ENCODE measurements around the gene SLC22A13. TPM values are rescaled to one million over a fixed set of nuclear protein-coding genes. Genes with fewer than 3 reads are reported as not detected.
A peak's percentile ranks its signal among the peaks of the same experiment; 100 is the strongest.

SLC22A13 gene
- total and polyA plus RNA-seq, 2 of the 4 experiments (the other 2 are of a cell fraction) = under 0.01 to 0.22 TPM

DNA sequence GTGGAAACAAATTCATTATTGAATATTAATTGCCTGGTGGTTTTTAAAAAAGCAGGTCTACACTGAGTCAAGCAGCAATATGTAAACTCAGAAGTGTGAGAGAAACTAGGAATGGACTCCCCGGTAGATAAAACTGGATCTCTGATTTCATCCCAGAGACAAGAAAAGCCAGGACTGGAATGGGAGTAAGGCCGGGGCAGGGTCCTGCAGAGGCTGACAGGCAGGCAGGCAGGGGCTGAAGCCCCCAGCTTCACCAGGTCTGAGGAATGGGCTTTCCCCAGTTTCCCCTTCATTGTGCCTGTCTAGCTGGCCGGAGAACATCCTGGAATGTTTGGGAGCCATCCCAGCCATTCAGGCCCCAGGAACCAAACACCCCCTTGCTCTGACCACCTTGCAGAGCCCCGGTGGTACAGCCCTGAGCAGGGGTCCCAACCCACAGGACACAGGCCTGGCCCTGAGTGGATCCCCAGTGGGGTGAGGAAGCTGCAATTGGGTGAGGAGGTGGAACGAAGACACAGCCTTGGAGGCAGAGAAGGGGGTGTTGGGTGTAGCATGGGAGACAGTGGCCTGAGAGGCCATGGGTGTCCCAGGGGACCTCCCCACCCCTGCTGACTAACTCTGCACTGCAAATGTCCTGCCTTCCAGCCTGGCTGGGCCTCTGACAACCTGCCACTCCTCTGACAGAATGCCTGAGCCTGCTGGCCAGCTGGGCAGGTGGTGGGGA is 49.3 kb downstream of the SLC22A13 start:
- no peak overlapping the region for H3K4ac ChIP-seq (ENCODE audit: low read depth, low read length)
- dilution Hi-C loops (cut with HindIII; ENCODE audit: low sequenced_read_pairs, unreplicated experiment) = no loop called here
- H3K27ac ChIP-seq (ENCODE audit: insufficient read depth, low read length) = no peak overlapping the region
- in situ Hi-C loops (cut with MboI; ENCODE audit: low sequenced_read_pairs) = no loop called here
- ATAC-seq (ENCODE audit: low read depth) (peak; percentile 36; the same call in 1 of the 2 replicates), DNase-seq (no peak)
- no peak overlapping the region for H4K5ac ChIP-seq (ENCODE audit: low read depth, low read length)
- no peak overlapping the region for H2BK120ac ChIP-seq (ENCODE audit: low read depth, low read length)
- H2AK5ac ChIP-seq (ENCODE audit: low read depth, low read length) = no peak overlapping the region
- H3K27me3 ChIP-seq (ENCODE audit: control insufficient read depth, insufficient read depth, low read length) = peaks cover 20% of the 10 kb centered on the region
- no peak overlapping the region for H2AK9ac ChIP-seq (replicated peaks; ENCODE audit: low read depth, low read length, poor library complexity)
- H3K79me1 ChIP-seq (ENCODE audit: low read depth in 1 of 2, low read length in 2 of 2) = no peaks in the 10 kb centered on the region
- ChIA-PET POLR2A (ENCODE audit: unreplicated experiment) (no interaction called here), CTCF (interaction anchor here (1.1 kb wide), 1 partner anchor 31 kb away, joined by 4 read pairs; the partner anchor contains the start of gene XYLB)
- H2BK20ac ChIP-seq (ENCODE audit: low read depth, low read length) = no peak overlapping the region
- H3K14ac ChIP-seq (replicated peaks; ENCODE audit: low read depth, low read length) = no peak overlapping the region
- no peak overlapping the region for H4K91ac ChIP-seq (ENCODE audit: insufficient read depth, low read depth, low read length)
- H3K9ac ChIP-seq (ENCODE audit: low read depth, low read length) = no peak overlapping the region
- BruUV-seq (replicated peaks) = no TSS peak
- TF ChIP-seq SMC3 (IDR thresholded peaks at IDR 0.05; ENCODE audit: low read depth, low read length) (no peak), RCOR1 (IDR thresholded peaks at IDR 0.05; ENCODE audit: insufficient replicate concordance, low read length) (no peak), FOS (IDR thresholded peaks at IDR 0.05; ENCODE audit: low read depth, low read length) (no peak), CEBPB (IDR thresholded peaks at IDR 0.05; ENCODE audit: low read depth, low read length) (no peak), MXI1 (IDR thresholded peaks at IDR 0.05; ENCODE audit: borderline replicate concordance, low read depth, low read length) (no peak), RAD21 (IDR thresholded peaks at IDR 0.05; ENCODE audit: low read length) (no peak), MAFK (IDR thresholded peaks at IDR 0.05; ENCODE audit: low read depth, low read length) (no peak), RFX5 (IDR thresholded peaks at IDR 0.05; ENCODE audit: low read depth, low read length) (no peak)
- TF ChIP-seq, protein P1, sequence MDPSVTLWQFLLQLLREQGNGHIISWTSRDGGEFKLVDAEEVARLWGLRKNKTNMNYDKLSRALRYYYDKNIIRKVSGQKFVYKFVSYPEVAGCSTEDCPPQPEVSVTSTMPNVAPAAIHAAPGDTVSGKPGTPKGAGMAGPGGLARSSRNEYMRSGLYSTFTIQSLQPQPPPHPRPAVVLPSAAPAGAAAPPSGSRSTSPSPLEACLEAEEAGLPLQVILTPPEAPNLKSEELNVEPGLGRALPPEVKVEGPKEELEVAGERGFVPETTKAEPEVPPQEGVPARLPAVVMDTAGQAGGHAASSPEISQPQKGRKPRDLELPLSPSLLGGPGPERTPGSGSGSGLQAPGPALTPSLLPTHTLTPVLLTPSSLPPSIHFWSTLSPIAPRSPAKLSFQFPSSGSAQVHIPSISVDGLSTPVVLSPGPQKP (IDR thresholded peaks at IDR 0.05; ENCODE audit: borderline replicate concordance, low read depth, low read length) = no peak
- H3K9me1 ChIP-seq (ENCODE audit: insufficient read depth, low read length) = no peaks in the 10 kb centered on the region
- WGBS, 2 experiments (ENCODE audit: extremely low coverage in 2 of 2, insufficient read length in 1 of 2) = 17% methylated on average over 2 of the region's 5 CpGs; no CpG with 5 or more reads in 1 of the 2 experiments
- no peak overlapping the region for H2BK5ac ChIP-seq (ENCODE audit: low read depth, low read length, poor library complexity, severe bottlenecking)
- H3K18ac ChIP-seq (ENCODE audit: low read depth, low read length) = no peak overlapping the region
- intact Hi-C loops (cut with micrococcal nuclease) = no loop called here
- no peak overlapping the region for H2BK15ac ChIP-seq (ENCODE audit: low read depth, low read length)
- H3K9me3 ChIP-seq (ENCODE audit: control insufficient read depth, insufficient read depth, low read length) = no peaks in the 10 kb centered on the region
- H3K56ac ChIP-seq (ENCODE audit: extremely low read depth, insufficient read depth, low read length) = no peak overlapping the region
- H3K4me1 ChIP-seq (ENCODE audit: control insufficient read depth, insufficient read depth, low read length) = no peaks in the 10 kb centered on the region
- no peaks in the 10 kb centered on the region for H3K36me3 ChIP-seq (ENCODE audit: control insufficient read depth, insufficient read depth, low read length)
- no peak overlapping the region for H3K4me3 ChIP-seq (ENCODE audit: insufficient read depth, low read depth, low read length)
- no peak overlapping the region for H2AFZ ChIP-seq (replicated peaks; ENCODE audit: low read length, poor library complexity)
- no peak overlapping the region for H3K23ac ChIP-seq (ENCODE audit: low read depth, low read length)
- H4K8ac ChIP-seq (ENCODE audit: low read depth in 2 of 2, low read length in 2 of 2) = no peak overlapping the region
- H4K20me1 ChIP-seq (ENCODE audit: insufficient read depth, low read length) = no peaks in the 10 kb centered on the region
- H3K4me2 ChIP-seq (ENCODE audit: low read depth, low read length) = no peak overlapping the region

All from IMR-90 (cell line).